ENCODE measurements around the gene MAGEA10.
"Not testable (repeated sequence)": the region's sequence is repeated elsewhere in the genome, so short reads cannot be mapped to it uniquely, and the experiment has no call there.

The MAGEA10 gene

DNA sequence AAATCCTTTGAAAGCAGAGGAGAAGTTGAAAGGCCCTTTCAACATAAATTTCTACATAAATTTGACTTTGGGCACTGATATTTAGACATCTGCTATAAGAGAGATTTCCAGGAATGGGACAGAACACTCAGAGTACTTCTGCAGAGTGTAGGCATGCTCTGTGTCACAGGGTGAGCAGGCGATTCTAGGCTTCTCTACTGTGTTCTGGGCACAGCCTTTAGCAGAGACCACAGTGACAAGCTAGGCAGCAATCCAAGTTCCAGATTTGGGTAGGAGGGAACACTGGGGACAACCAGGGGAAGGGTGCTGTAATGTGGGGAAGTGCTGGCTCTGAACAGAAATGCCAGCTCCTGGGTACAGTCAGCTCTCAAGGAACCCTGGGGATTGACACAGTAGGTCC is 6.9 kb downstream of the MAGEA10 start:
- TF ChIP-seq, protein P1, sequence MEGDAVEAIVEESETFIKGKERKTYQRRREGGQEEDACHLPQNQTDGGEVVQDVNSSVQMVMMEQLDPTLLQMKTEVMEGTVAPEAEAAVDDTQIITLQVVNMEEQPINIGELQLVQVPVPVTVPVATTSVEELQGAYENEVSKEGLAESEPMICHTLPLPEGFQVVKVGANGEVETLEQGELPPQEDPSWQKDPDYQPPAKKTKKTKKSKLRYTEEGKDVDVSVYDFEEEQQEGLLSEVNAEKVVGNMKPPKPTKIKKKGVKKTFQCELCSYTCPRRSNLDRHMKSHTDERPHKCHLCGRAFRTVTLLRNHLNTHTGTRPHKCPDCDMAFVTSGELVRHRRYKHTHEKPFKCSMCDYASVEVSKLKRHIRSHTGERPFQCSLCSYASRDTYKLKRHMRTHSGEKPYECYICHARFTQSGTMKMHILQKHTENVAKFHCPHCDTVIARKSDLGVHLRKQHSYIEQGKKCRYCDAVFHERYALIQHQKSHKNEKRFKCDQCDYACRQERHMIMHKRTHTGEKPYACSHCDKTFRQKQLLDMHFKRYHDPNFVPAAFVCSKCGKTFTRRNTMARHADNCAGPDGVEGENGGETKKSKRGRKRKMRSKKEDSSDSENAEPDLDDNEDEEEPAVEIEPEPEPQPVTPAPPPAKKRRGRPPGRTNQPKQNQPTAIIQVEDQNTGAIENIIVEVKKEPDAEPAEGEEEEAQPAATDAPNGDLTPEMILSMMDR (IDR thresholded peaks at IDR 0.05; ENCODE audit: low read depth, low read length), result no peak
- H3K4me3 ChIP-seq (ENCODE audit: low read depth, low read length), result no peak overlapping the region

GRCh38 chrX:152129069-152129844 is 9.1 kb downstream of the MAGEA10 start:
- H3K4me3 ChIP-seq (ENCODE audit: low read depth, low read length), result not testable (repeated sequence)

DNA sequence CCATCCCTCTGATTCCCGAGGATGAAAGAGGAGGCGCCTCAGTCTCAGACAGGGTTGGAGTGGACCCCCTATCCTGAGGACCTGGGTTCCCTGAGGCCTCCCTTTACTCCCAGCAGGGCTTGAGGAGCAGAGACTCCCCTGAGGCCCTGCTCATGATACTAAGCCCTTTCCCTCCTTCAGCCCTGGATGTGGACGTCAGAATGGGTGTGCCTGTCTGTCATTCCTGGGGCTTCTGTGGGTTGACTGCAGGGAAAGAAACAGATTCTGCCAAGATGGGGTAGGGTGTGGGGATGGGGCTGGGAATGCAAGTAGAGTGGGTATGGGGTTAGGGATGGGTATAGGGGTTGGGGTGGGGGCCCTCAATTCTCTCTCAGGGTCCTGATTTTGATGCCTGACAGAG is 21.1 kb downstream of the MAGEA10 start:
- TF ChIP-seq, protein P1 (IDR thresholded peaks at IDR 0.05; ENCODE audit: low read depth, low read length), result no peak
- H3K4me3 ChIP-seq (ENCODE audit: low read depth, low read length), result no peak overlapping the region

DNA sequence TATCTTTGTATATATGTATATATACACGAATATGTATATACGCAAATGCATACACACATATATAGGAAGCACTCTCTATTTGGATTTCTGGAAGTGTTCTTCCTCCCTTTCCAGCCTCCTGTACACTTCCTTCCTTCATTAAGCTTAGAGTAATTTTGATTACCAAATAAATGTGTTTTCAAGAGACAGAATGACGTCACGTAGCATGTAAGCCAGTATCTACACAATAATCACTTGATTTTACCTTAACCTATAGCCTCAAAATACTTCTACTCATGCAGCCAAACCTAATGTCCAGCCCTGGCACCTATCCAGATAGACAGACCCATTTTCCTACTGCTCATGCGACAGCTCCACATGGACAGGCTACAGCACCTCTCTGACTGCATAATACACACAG is 29.9 kb downstream of the MAGEA10 start:
- TF ChIP-seq, protein P1 (IDR thresholded peaks at IDR 0.05; ENCODE audit: low read depth, low read length), result no peak
- no peak overlapping the region for H3K4me3 ChIP-seq (ENCODE audit: low read depth, low read length)

- no peak overlapping the region for H3K4me3 ChIP-seq (ENCODE audit: low read depth, low read length)
- TF ChIP-seq, protein P1 (IDR thresholded peaks at IDR 0.05; ENCODE audit: low read depth, low read length), result no peak
These were observed 34.5 kb downstream of the MAGEA10 start for GRCh38 chrX:152103866-152104265.

GRCh38 chrX:152086141-152086540 is 52.2 kb downstream of the MAGEA10 start:
- H3K4me3 ChIP-seq (ENCODE audit: low read depth, low read length), result no peak overlapping the region
- TF ChIP-seq, protein P1 (IDR thresholded peaks at IDR 0.05; ENCODE audit: low read depth, low read length), result no peak

All from WI38 (cell line).